ENCODE results near the gene CEP85. TPM values are rescaled to one million over a fixed set of nuclear protein-coding genes. Genes with fewer than 3 reads are reported as not detected.

Gene CEP85
- total RNA-seq, 1 experiment from 2014 or later, result 38.6 TPM

- H4K91ac ChIP-seq (ENCODE audit: insufficient read length, low read depth, low read length), result no peak overlapping the region
- no CpG with 5 or more reads among the region's 5 CpGs for WGBS (ENCODE audit: extremely low coverage, insufficient read length, low lambda C conversion rate)
- H3K4me2 ChIP-seq (ENCODE audit: insufficient read depth, insufficient read length, low read length), result no peak overlapping the region
- no peak overlapping the region for H2BK5ac ChIP-seq (ENCODE audit: insufficient read length, low read length)
- H3K27ac ChIP-seq (ENCODE audit: insufficient read length, low read depth, low read length), result no peak overlapping the region
- H3K9me3 ChIP-seq (ENCODE audit: control insufficient read depth, low read depth, low read length), result no peaks in the 10 kb centered on the region
- H4K5ac ChIP-seq (ENCODE audit: insufficient read length, low read depth, low read length), result no peak overlapping the region
- H3K23me2 ChIP-seq (ENCODE audit: insufficient read length, low read depth, low read length, poor library complexity, severe bottlenecking), result no peaks in the 10 kb centered on the region
- no peak overlapping the region; the same call in 1 of the 2 replicates for H3K14ac ChIP-seq (ENCODE audit: insufficient read depth, low read length)
- no peaks in the 10 kb centered on the region; a peak in 1 of 5 replicates for H3K9me3 Mint-ChIP-seq
- no peak overlapping the region for H2AFZ ChIP-seq (ENCODE audit: low read length)
- no peak overlapping the region for H4K8ac ChIP-seq (replicated peaks; ENCODE audit: insufficient read length, low read depth, low read length)
- no peaks in the 10 kb centered on the region for H3K79me2 ChIP-seq (ENCODE audit: insufficient read depth, low read length)
- no peak for DNase-seq
- no peaks in the 10 kb centered on the region for H3K27me3 ChIP-seq (ENCODE audit: insufficient read depth, low read length)
- no peak overlapping the region for H2BK20ac ChIP-seq (ENCODE audit: low read depth, low read length, poor library complexity, severe bottlenecking)
- H3K4me3 Mint-ChIP-seq, result no peak overlapping the region
- no peak overlapping the region for H3K4ac ChIP-seq (ENCODE audit: low read depth, low read length)
- H3K79me1 ChIP-seq (ENCODE audit: insufficient read depth, low read depth, low read length, poor library complexity, severe bottlenecking), result no peaks in the 10 kb centered on the region
- H3K56ac ChIP-seq (ENCODE audit: insufficient read length, low read depth, low read length), result no peak overlapping the region
- no peak overlapping the region; a peak in 1 of 7 replicates for H3K27ac Mint-ChIP-seq
- H3K4me1 ChIP-seq (ENCODE audit: insufficient read depth, low read length), result peaks cover 3% of the 10 kb centered on the region; the same call in 1 of the 2 replicates
- H3K23ac ChIP-seq (ENCODE audit: insufficient read length, low read depth, low read length), result no peak overlapping the region
- H2AK5ac ChIP-seq (ENCODE audit: insufficient read length, low read length), result no peak overlapping the region
- no peak overlapping the region for H2BK12ac ChIP-seq (ENCODE audit: insufficient read length, low read depth, low read length)
- H3T11ph ChIP-seq (ENCODE audit: low read length), result no peak overlapping the region
- H3K4me1 Mint-ChIP-seq, result peaks cover 31 to 44% of the 10 kb centered on the region in 2 experiments
- H3K9ac ChIP-seq (ENCODE audit: extremely low read depth, insufficient read length, low read length), result no peak overlapping the region
- H3K27me3 Mint-ChIP-seq (ENCODE audit: low read depth), result no peaks in the 10 kb centered on the region; the same call in 1 of the 2 replicates
- no peak overlapping the region for H2BK120ac ChIP-seq (ENCODE audit: low read depth, low read length, poor library complexity, severe bottlenecking)
- no peak overlapping the region for H2BK15ac ChIP-seq (ENCODE audit: low read depth, low read length)
- no peak overlapping the region for H3K18ac ChIP-seq (ENCODE audit: insufficient read length, low read depth, low read length)
- TF ChIP-seq, protein P1, sequence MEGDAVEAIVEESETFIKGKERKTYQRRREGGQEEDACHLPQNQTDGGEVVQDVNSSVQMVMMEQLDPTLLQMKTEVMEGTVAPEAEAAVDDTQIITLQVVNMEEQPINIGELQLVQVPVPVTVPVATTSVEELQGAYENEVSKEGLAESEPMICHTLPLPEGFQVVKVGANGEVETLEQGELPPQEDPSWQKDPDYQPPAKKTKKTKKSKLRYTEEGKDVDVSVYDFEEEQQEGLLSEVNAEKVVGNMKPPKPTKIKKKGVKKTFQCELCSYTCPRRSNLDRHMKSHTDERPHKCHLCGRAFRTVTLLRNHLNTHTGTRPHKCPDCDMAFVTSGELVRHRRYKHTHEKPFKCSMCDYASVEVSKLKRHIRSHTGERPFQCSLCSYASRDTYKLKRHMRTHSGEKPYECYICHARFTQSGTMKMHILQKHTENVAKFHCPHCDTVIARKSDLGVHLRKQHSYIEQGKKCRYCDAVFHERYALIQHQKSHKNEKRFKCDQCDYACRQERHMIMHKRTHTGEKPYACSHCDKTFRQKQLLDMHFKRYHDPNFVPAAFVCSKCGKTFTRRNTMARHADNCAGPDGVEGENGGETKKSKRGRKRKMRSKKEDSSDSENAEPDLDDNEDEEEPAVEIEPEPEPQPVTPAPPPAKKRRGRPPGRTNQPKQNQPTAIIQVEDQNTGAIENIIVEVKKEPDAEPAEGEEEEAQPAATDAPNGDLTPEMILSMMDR (conservative IDR thresholded peaks at IDR 0.05), result no peak
- H4K20me1 ChIP-seq (ENCODE audit: control insufficient read depth, insufficient read depth, insufficient read length), result no peaks in the 10 kb centered on the region
- peaks cover 0 to 7% (median 0%) of the 10 kb centered on the region in 3 experiments; a peak in 2 of 7 replicates for H3K36me3 Mint-ChIP-seq (ENCODE audit: insufficient read depth in 1 of 3, low read depth in 3 of 3)
Observed at GRCh38 chr1:26288311-26288941, 54.4 kb downstream of the CEP85 start.
